GM23248 (cell line): ENCODE measurements around the gene CLDN15. TPM values are rescaled to one million over a fixed set of nuclear protein-coding genes. Genes with fewer than 3 reads are reported as not detected.

Source experiments
- DNase-seq: peaks from one replicate; pipeline ENCODE4 v3.0.0-alpha.2; 2015
- H2AFZ ChIP-seq: fragments of 200-600 bp; sonication (generic); 2 replicates; pipeline ENCODE4 v1.6.1; 2016; ENCODE audit warnings: antibody characterized with exemption
- H3F3A ChIP-seq: fragments of 200-600 bp; sonication (generic); 2 replicates; pipeline ENCODE4 v1.6.1; 2016; ENCODE audit warnings: mild to moderate bottlenecking, antibody characterized with exemption, mixed run types; ENCODE audit not compliant: insufficient read depth
- H3K27ac ChIP-seq: fragments of 200-600 bp; sonication (generic); 2 replicates; pipeline ENCODE4 v1.5.1; 2016; ENCODE audit warnings: mild to moderate bottlenecking
- H3K27me3 ChIP-seq: fragments of 200-600 bp; sonication (generic); replicated peaks from 2 replicates; pipeline ENCODE4 v1.6.1; 2016; ENCODE audit warnings: mild to moderate bottlenecking; ENCODE audit not compliant: insufficient read depth
- H3K36me3 ChIP-seq: fragments of 200-600 bp; sonication (generic); 2 replicates; pipeline ENCODE4 v1.6.1; 2016; ENCODE audit warnings: low read depth, mild to moderate bottlenecking
- H3K4me1 ChIP-seq: fragments of 200-600 bp; sonication (generic); 2 replicates; pipeline ENCODE4 v1.6.1; 2016; ENCODE audit warnings: mild to moderate bottlenecking; ENCODE audit not compliant: insufficient read depth
- H3K4me2 ChIP-seq: fragments of 200-600 bp; sonication (generic); one replicate; pipeline ENCODE4 v1.6.1; 2016; ENCODE audit warnings: mild to moderate bottlenecking; ENCODE audit not compliant: unreplicated experiment
- H3K4me3 ChIP-seq: fragments of 200-600 bp; sonication (generic); 2 replicates; pipeline ENCODE4 v1.5.1; 2016; ENCODE audit warnings: mild to moderate bottlenecking
- H3K79me2 ChIP-seq: fragments of 200-600 bp; sonication (generic); 2 replicates; pipeline ENCODE4 v1.6.1; 2016; ENCODE audit warnings: mild to moderate bottlenecking; ENCODE audit not compliant: insufficient read depth
- H3K9ac ChIP-seq: fragments of 200-600 bp; sonication (generic); 2 replicates; pipeline ENCODE4 v1.6.1; 2016; ENCODE audit warnings: mild to moderate bottlenecking
- H3K9me2 ChIP-seq: fragments of 200-600 bp; sonication (generic); 2 replicates; pipeline ENCODE4 v1.6.1; 2016; ENCODE audit warnings: mixed run types, mild to moderate bottlenecking, moderate library complexity; ENCODE audit not compliant: insufficient read depth
- H3K9me3 ChIP-seq: fragments of 200-600 bp; sonication (generic); one replicate; pipeline ENCODE4 v1.6.1; 2017; ENCODE audit warnings: low read depth
- H4K20me1 ChIP-seq: fragments of 200-600 bp; sonication (generic); 2 replicates; pipeline ENCODE4 v1.6.0; 2016; ENCODE audit not compliant: insufficient read depth
- EZH2 ChIP-seq: fragments of 200-600 bp; sonication (generic); IDR thresholded peaks from 2 replicates; pipeline ENCODE4 v1.6.1; 2018; ENCODE audit warnings: antibody characterized with exemption, mild to moderate bottlenecking; ENCODE audit not compliant: insufficient read depth, poor library complexity, severe bottlenecking
- EZH2phosphoT487 ChIP-seq: fragments of 200-600 bp; sonication (generic); IDR thresholded peaks from 2 replicates; pipeline ENCODE4 v1.6.1; 2018; ENCODE audit warnings: antibody characterized with exemption, moderate library complexity, mild to moderate bottlenecking, low read depth; ENCODE audit not compliant: insufficient read depth
- WGBS, 2 experiments: methylation state at CpG; one replicate each; pipeline ENCODE4 v1.1.6; 2015 to 2017; ENCODE audit warnings: low lambda C conversion rate in 2 of 2, low coverage in 1 of 2; ENCODE audit errors: missing lambda C conversion rate in 2 of 2; 5-methylcytosine and 5-hydroxymethylcytosine counted together
- in situ Hi-C: fragments of 300-500 bp; cut with MboI; formaldehyde crosslinking; loops from 2 replicates; pipeline ENCODE4 v1.15.0; 2020
- polyA plus RNA-seq: library from polyadenylated mRNA; unstranded; fragments of >200 nt; fragmentation: Nextera tagmentation; extraction: Ambion mirVana; gene quantifications from 2 replicates; pipeline ENCODE4 v1.2.1, GENCODE V29; 2016
- total RNA-seq: library from RNA; depleted of rRNA; stranded (reverse); fragments of >200 nt; shearing (Covaris generic); gene quantifications from 2 replicates; pipeline ENCODE4 v1.2.3, GENCODE V29; 2014

Gene CLDN15
- total and polyA plus RNA-seq, 2 experiments from 2014 or later = 1.4 to 5.0 TPM

DNA sequence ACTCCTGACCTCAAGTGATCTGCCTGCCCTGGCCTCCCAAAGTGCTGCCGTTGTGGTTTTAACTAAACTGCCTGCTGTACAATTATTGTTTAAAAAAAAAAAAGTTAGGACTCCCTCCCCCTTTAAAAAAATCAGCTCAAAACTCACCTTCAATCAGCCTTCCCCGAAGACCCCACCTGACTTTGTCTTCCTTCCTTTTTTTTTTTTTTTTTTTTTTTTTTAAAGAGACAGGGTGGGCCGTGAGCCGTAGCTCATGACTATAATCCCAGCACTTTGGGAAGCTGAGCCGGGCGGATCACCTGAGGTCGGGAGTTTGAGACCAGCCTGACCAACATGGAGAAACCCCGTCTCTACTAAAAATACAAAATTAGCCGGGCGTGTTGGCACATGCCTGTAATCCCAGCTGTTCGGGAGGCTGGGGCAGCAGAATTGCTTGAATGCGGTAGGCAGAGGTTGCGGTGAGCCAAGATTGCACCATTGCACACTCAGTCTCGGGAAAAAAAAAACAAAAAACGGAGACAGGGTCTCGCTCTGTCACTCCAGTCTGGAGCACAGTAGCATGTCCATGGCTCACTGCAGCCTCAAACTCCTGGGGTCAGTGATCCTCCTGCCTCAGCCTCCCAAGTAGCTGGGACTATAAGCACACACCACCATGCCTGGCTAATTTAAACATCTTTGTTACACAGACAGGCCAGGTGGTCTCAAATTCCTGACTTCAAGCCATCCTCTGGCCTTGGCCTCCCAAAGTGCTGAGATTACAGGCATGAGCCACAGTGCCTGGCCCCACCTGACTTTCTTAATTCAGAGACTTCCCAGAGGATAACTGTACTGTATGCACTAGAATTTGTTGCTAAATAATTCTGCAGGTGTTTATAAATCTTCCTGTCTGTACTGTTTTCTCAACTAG lies 4.1 kb upstream of the CLDN15 start:
- in situ Hi-C loops = no loop called here
- H3K27ac ChIP-seq = no peak overlapping the region

DNA sequence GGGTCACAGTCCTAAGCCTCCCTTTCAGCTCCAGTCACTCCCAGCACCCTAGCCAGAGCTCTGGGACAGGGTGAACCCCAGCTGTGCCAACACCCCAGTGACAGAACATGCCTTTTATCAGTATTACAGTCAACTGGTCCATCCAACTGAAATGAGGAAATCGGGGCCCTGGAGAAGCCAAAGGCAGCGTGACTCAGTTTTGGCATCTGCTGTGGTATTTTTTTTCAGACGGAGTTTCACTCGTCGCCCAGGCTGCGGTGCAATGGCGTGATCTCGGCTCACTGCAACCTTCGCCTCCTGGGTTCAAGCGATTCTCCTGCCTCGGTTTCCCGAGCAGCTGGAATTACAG lies 3.4 kb upstream of the CLDN15 start:
- no peaks in the 10 kb centered on the region for H4K20me1 ChIP-seq
- 90 to 92% methylated on average over 12 of the region's 12 CpGs for WGBS, 2 experiments
- H3K4me1 ChIP-seq = peaks cover 20% of the 10 kb centered on the region
- TF ChIP-seq EZH2 (no peak), EZH2phosphoT487 (no peak)
- H3K4me3 ChIP-seq = no peak overlapping the region
- H3K79me2 ChIP-seq = peaks cover 50% of the 10 kb centered on the region
- no peaks in the 10 kb centered on the region for H3K27me3 ChIP-seq
- no peak overlapping the region for H2AFZ ChIP-seq
- no peaks in the 10 kb centered on the region for H3K36me3 ChIP-seq
- H3K27ac ChIP-seq = no peak overlapping the region
- H3K9ac ChIP-seq = no peak overlapping the region
- in situ Hi-C loops = no loop called here
- H3K4me2 ChIP-seq = no peak overlapping the region
- peaks cover 15% of the 10 kb centered on the region for H3F3A ChIP-seq
- peak; percentile 38 for DNase-seq
- H3K9me2 ChIP-seq = no peaks in the 10 kb centered on the region
- H3K9me3 ChIP-seq = no peaks in the 10 kb centered on the region

More for the DNA sequence above, 4.1 kb upstream of the CLDN15 start:
- Histone ChIP-seq H3K9me3 (no peaks in the 10 kb centered on the region), H3K36me3 (no peaks in the 10 kb centered on the region), H3F3A (peaks cover 15% of the 10 kb centered on the region), H3K9ac (no peak overlapping the region), H4K20me1 (no peaks in the 10 kb centered on the region), H3K4me2 (no peak overlapping the region), H3K4me1 (peaks cover 20% of the 10 kb centered on the region), H3K4me3 (no peak overlapping the region), H2AFZ (no peak overlapping the region), H3K79me2 (peaks cover 57% of the 10 kb centered on the region), H3K9me2 (no peaks in the 10 kb centered on the region), H3K27me3 (no peaks in the 10 kb centered on the region)
- DNase-seq = no peak
- WGBS, 2 experiments = 92 to 94% methylated on average over 16 of the region's 16 CpGs
- TF ChIP-seq EZH2 (no peak), EZH2phosphoT487 (no peak)

DNA sequence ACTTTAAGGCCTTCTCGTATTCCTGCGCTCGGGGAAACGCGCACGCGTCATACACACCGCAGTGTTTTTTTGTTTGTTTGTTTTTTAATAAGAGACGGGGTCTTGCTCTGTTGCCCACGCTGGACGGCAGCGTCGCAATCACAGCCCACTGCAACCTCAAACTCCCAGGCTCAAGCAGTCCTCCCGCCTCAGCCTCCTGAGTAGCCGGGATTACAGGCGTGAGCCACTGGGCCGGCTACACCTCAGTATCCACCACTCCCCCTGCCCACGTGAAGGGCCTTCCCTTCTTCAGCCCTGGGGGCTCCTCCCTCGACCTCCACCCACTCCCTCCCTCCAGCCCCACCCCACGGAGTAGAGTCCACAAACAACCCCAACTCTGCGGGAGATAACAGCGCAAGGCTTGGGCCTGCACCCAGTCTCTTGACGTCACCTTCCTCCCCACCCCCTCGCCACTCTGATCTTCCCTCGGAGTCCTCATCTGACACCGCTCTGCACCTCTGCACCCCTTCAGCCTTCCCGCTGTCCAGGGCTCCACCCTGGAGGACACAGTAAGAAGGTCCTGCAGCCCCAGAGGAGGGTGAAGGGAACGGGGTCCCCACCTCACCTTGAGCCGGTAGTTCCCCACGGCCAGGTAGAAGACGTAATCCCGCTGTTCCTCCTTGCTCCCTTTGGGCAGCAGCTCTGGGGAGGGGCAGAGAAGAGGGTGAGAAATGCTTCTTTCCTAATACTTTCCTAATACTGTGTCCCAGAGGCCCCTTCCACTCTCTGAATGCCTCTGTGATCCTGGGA lies 2.8 kb upstream of the CLDN15 start:
- TF ChIP-seq EZH2 = no peak
- no peak overlapping the region for H3K27ac ChIP-seq
- H3K9me3 ChIP-seq = no peaks in the 10 kb centered on the region
- H2AFZ ChIP-seq = no peak overlapping the region
- H3K9ac ChIP-seq = no peak overlapping the region
- H3K4me2 ChIP-seq = no peak overlapping the region
- in situ Hi-C loops = no loop called here
- H3K4me3 ChIP-seq = no peak overlapping the region
- H3K79me2 ChIP-seq = peaks cover 44% of the 10 kb centered on the region
- peaks cover 15% of the 10 kb centered on the region for H3F3A ChIP-seq
- no peaks in the 10 kb centered on the region for H3K27me3 ChIP-seq
- peaks cover 20% of the 10 kb centered on the region for H3K4me1 ChIP-seq
- no peaks in the 10 kb centered on the region for H4K20me1 ChIP-seq
- no peaks in the 10 kb centered on the region for H3K9me2 ChIP-seq
- H3K36me3 ChIP-seq = no peaks in the 10 kb centered on the region
- DNase-seq = no peak
- WGBS, 2 experiments = 94 to 95% methylated on average over 30 to 32 of the region's 32 CpGs

DNA sequence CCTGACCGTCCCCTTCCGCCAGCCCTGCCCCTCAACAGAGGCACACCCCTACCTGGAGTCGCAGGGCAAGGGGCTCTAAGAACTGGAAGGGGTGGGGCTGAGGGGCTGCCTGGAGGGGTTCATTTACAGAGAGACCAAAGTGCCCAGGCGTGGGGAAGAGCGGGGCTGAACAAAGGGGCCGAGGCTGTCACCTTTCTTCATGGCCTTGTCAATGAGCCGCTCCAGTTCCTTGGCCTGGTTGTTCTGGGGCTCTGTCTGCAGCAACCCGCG lies 2.3 kb upstream of the CLDN15 start:
- Histone ChIP-seq H3K9me2 (no peaks in the 10 kb centered on the region), H3K36me3 (no peaks in the 10 kb centered on the region), H3K4me1 (peaks cover 20% of the 10 kb centered on the region), H3K9ac (no peak overlapping the region), H3K9me3 (no peaks in the 10 kb centered on the region), H4K20me1 (no peaks in the 10 kb centered on the region), H3K27me3 (no peaks in the 10 kb centered on the region), H3F3A (peaks cover 15% of the 10 kb centered on the region), H3K79me2 (peaks cover 40% of the 10 kb centered on the region), H3K4me3 (no peak overlapping the region), H3K4me2 (no peak overlapping the region), H2AFZ (no peak overlapping the region), H3K27ac (no peak overlapping the region)
- in situ Hi-C loops = no loop called here
- 98% methylated on average over 6 to 9 of the region's 9 CpGs for WGBS, 2 experiments
- DNase-seq = no peak
- TF ChIP-seq EZH2phosphoT487 (no peak), EZH2 (no peak)
